HepG2 (cell line): ENCODE measurements around the gene PRKN.

Experiments
- ATF6 ChIP-seq: sonication (generic); formaldehyde crosslinking; conservative IDR thresholded peaks from 2 replicates; pipeline ENCODE4 v1.4.0; 2020; ENCODE audit warnings: missing genetic modification reagents
- ISL2 ChIP-seq: sonication (generic); formaldehyde crosslinking; IDR thresholded peaks from 2 replicates; pipeline ENCODE4 v1.5.0; 2020; ENCODE audit warnings: missing genetic modification reagents
- SCMH1 ChIP-seq: sonication (generic); formaldehyde crosslinking; IDR thresholded peaks from 2 replicates; pipeline ENCODE4 v1.9.0; 2021; ENCODE audit warnings: missing genetic modification reagents, mild to moderate bottlenecking, borderline replicate concordance
- ZFYVE20 ChIP-seq: sonication (generic); formaldehyde crosslinking; IDR thresholded peaks from 2 replicates; pipeline ENCODE4 v1.8.0; 2023; ENCODE audit warnings: low read depth, mild to moderate bottlenecking, moderate library complexity, missing genetic modification reagents, borderline replicate concordance

GRCh38 chr6:161363286-161363685 lies 1364.3 kb downstream of the PRKN start:
- TF ChIP-seq ISL2 (no peak), SCMH1 (no peak), ATF6 (CRISPR knock-in tag) (no peak), ZFYVE20 (CRISPR knock-in tag) (no peak)
